HG02970 (cell line): ENCODE results near the gene FLAD1.
"Not testable (repeated sequence)": the region's sequence is repeated elsewhere in the genome, so short reads cannot be mapped to it uniquely, and the experiment has no call there.

Experiments used
- ATAC-seq: cut with Tn5 transposase; IDR thresholded peaks from one replicate; pipeline ENCODE4 v1.9.1; 2021; ENCODE audit warnings: mild to moderate bottlenecking, moderate library complexity, moderate number of reproducible peaks; ENCODE audit not compliant: unreplicated experiment, low FRiP score

FLAD1 gene

DNA sequence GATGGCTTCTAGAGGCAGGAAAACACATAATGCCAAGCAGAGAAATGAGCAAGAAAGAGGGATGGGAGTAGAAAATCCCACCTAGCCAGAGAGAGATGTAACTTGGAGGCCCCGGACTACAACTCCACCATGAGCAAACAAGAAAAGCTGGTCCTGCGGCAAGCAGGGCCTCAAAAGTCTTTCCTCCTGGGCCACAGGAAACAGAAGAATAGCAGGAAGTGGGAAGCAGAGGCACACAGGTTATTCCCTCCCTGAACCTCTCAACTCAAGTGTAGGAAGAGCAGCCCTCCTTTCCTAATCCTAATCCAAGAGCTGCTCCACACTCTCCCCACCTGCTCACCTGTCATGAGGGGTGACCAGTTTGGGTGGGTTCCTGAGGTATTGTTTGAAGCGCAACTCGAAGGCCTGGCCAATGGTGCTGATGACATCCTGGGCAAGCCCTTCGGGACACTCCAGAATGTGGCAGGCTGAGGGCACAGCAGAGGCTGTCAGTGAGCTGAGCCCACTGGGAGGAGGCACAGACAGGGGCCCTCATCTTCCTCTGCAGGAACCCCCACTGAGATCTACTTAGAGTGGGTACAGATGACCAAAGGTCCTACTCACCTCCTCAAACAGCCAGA lies 15.7 kb upstream of the FLAD1 start:
- no peak for ATAC-seq

DNA sequence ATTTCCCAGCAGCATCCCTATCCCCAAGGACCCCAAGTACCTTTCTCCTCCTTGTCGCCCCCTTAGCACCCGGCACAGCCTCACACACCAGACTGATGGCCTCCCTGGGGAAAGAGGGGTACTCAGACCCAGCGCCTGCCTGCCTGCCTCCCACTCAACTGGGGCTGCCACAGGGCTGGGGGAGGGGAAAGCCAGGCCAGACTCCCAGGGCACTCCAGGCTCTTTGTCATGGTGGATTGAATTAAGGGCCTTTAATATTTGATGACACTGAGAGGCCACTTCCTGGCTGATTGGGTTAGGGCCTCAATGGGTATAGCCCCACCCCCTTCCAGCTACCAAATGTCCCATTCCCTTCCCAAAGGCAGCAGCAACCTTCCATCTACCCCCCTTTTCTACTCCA lies 14.4 kb upstream of the FLAD1 start:
- ATAC-seq: no peak

DNA sequence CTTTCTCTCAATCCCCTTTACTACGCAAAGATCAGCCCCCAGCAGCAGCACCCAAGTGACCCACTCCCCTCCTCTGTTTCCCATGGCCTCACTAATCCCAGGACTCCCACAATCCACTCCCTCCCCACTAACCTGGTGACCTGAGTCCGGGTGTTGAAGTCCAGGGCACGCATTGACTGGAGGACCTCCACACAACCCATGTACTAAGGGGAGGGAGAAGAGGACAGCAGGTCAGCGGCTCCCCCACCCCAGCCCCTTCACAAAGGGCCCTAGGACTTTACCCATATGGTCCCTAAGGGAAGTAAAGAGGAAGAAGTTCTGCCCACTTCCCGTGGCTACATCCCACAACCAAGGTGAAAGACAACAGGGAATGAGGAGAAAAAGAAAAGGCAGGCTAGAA lies 13.9 kb upstream of the FLAD1 start:
- no peak for ATAC-seq

- ATAC-seq: no peak
Observed at GRCh38 chr1:154969860-154970452, 13.2 kb upstream of the FLAD1 start.

GRCh38 chr1:154970631-154971340 lies 12.4 kb upstream of the FLAD1 start, which contains the start of gene SHC1:
SHC1 (minus strand) TSS chr1:154970747; CDS start chr1:154970526, 221 bp downstream.
- no peak for ATAC-seq

DNA sequence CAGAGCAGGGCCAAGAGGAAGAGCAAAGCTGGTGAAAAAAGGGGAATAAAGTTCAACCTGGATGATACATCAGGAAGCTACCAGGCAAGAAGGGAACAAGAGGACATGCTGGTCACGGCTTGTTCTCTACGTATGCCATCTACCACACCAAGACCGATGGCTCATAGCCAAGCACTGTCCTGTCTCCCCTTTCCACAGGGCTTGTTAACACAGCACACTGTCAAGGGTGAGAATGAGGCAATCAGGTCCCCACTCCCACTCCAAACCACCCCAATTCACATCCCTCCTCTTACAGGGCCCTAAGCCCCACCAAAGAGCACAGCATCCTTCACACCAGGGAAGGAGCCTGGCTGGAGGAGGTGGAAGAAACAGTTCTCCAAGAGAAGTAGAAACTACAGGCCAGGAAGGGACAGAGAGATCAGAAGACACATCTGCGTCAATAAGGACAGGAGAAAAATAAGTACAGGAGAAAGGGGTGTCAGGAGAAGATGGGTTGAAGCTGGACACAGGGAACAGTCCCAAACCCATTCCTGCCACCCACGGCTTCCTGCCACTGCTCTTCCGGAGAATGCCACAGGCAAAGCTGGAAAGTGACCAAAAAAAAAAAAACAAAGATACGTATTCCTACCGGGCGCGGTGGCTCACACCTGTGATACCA lies 11.7 kb upstream of the FLAD1 start:
- ATAC-seq: no peak

DNA sequence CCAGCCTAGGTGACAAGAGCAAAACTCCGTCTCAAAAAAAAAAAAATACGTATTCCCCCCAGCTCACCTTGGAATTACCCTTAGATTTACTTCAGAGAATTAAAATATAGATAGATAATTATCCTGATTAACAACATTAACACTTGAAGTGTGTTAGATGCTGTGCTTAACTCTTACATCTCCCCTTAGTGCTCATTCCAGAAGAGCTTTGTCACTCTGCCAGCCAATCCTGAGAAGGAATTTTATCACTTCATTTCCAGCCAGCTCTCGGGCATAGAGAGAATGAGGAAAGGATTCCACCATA lies 11.0 kb upstream of the FLAD1 start:
- ATAC-seq: no peak

DNA sequence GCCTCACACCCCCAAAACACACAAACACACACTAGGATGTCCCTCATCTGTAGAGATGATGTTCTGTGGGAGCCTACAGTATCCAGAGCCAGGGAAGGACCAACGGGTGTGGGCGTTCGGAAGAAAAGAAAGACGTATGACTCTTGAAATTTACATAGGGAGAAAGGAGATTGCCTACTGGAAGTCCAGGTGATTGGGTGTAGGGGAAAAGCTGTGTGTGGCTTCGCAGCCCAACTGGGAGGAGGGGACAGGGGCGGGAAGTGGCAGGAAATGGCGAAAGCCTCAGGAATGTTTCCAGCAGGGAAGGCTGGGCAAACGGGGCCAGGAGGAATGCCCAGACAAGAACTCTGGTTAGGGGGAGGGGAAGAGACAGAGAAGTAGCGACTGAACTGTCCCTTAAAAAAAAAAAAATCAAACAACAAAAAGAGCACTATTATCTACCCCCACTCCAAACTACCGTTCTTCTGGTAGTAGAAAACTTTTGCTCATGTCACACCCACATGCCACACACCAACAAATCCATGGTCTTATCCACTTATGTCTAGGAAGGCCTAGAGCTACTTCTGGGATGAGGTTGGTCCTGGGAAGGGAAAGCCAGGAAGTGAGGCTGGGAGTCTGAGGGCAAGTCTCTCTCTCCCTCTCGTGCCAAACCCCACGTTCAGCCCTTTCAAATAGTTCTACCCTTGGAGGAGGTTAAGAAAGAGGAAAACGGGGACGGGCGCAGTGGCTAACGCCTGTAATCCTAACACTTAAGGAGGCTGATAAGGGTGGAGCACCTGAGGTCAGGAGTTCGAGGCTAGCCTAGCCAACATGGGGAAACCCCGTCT lies 10.4 kb upstream of the FLAD1 start:
- no peak for ATAC-seq

DNA sequence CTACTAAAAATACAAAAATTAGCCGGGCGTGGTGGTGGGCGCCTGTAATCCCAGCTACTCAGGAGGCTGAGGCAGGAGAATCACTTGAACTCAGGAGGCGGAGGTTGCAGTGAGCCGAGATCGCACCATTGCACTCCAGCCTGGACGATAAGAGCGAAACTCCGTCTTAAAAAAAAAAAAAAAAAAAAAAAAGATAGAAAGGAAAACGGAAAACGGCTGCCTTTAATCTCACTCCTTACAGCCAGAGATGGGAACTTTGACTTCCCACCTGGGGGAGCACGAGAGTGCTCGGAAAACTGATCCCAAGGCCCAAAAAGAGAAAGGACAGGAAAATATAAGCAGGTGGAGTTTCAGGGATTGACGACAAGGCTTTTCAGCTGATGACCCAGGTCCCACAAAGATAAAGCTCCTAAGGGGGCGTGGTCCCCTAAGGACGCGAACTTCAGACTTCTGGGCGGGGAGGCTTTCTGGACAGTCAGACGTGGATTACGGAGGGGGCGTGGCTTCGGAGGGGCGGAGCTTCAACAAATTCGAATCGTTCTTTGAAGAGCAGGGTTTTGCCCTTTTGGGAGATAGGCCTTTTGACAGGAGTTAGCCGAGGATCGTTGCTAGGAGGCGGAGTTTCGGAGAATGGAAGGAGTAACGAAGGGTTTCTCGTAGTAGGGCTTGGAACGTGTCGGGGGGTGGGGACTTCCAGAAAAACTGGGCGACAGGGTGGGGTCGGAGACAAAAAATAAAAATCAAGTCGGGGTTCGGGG lies 9.6 kb upstream of the FLAD1 start:
- peak; percentile 15 for ATAC-seq

GRCh38 chr1:154974102-154974807 lies 8.9 kb upstream of the FLAD1 start, which contains the start of gene CKS1B:
CKS1B (plus strand) TSS chr1:154974681; CDS start chr1:154974746, 65 bp downstream.
- peak; percentile 78 for ATAC-seq

DNA sequence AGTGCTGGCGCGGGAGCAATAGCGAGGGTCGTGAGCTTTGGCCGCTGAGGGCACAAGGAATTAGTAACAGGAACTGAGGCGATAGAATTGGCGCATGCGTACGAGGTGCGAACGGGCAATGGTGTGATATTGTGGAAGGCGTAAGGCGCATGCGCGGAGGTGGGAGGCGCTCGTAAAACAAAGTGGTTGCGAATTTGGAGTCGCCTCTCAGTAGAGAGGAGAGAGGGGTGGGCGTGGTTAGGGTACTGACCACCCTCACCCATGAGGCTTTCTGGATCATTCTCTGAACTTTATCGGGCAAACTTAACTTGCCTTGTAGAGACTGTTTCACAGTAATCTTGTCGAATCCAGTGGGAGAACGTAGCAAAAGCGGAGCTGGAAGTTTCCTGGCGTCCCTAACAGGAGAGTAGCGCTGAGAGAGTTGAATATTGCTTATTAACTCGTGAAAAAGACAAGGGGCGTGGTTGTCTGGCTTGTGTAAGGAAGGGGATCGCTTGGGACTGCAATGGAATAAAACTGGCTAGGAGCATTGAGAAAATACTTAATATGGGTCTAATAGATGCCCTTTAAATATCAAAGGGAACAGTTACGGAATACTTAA lies 8.2 kb upstream of the FLAD1 start:
- peak; percentile 52 for ATAC-seq

DNA sequence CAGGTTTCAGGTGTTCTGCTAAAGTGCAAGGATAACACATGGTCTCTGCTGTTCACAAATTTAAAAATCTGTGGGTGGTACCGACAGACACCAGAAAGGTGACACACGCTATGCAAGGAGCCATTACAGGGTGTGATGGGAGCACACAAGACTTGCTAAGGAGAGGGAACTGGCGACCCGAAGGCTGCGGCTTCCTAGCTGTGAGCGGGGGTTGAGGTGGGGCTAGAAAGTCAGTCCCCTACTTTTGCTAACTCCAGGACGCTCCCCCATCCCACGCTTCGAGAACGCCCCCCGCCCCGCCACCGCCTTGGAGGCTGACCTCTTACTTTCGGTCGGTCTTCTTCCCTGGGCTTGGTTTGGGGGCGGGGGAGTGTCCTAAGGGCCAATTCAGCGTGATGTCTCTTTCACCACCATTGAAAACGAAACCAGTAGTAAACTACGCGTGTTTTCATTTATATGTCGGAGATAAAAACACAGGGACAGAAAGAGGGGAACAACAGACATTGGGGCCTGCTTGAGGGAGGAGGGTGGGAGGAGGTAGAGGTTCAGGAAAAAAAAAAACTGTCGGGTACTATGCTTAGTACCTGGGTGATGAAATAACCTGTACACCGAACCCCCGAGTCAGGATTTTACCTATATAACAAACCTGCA lies 7.6 kb upstream of the FLAD1 start:
- ATAC-seq: no peak

DNA sequence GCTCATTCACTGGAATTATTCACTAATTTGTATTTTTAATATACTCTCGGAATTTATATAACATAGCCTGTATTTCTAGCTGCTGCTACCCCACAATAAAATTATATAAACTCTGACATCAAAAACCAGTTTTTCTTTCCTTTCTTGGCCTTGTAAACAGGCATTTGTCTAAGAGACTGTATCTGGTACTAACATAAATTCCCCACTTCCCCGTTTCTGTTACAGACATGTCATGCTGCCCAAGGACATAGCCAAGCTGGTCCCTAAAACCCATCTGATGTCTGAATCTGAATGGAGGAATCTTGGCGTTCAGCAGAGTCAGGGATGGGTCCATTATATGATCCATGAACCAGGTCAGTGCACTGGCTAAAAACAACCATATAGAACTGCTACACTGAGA lies 5.4 kb upstream of the FLAD1 start:
- ATAC-seq: not testable (repeated sequence)

GRCh38 chr1:154978360-154978759 lies 4.8 kb upstream of the FLAD1 start:
- no peak for ATAC-seq

GRCh38 chr1:154982341-154982740 lies 803 bp upstream of the FLAD1 start:
- no peak for ATAC-seq

GRCh38 chr1:154983776-154984466 lies 777 bp downstream of the FLAD1 start:
- no peak for ATAC-seq

DNA sequence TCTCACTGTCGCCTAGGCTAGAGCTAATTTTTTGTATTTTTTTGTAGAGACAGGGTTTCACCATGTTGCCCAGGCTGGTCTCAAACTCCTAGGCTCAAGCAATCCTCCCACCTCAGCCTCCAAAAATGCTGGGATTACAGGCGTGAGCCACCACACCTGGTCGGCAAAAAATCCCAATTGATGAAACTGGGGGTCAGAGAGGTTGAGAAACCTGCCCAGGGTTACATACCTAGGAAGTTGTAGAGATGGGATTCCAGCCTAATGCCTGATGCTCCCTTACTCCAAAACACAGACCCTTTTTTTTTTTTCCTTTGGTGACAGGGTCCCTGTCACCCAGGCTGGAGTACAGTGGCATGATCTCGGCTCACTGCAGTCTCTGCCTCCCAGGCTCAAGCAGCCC lies 3.6 kb downstream of the FLAD1 start:
- not testable (repeated sequence) for ATAC-seq

- ATAC-seq: no peak
Observed at GRCh38 chr1:154987326-154987725, 4.2 kb downstream of the FLAD1 start.
